Measurements from ENCODE around the gene LZTS3. TPM values are rescaled to one million over a fixed set of nuclear protein-coding genes. Genes with fewer than 3 reads are reported as not detected.
A peak's percentile ranks its signal among the peaks of the same experiment; 100 is the strongest.

LZTS3 gene
- total and polyA plus RNA-seq, 2 of the 13 experiments (the other 11 are each of a cell fraction or from before 2014, with no cell fraction given), result 10.1 to 31.3 TPM

- no peak for TF ChIP-seq BCLAF1 (IDR thresholded peaks at IDR 0.05)
- TF ChIP-seq JUN (CRISPR knock-in tag; IDR thresholded peaks at IDR 0.05), result no peak
- TF ChIP-seq CHCHD3 (CRISPR knock-in tag; IDR thresholded peaks at IDR 0.05), result peak; percentile 13; the same call in 1 of the 2 replicates
- TF ChIP-seq TEAD2 (CRISPR knock-in tag; IDR thresholded peaks at IDR 0.05), result no peak
- TF ChIP-seq AKNA (CRISPR knock-in tag; IDR thresholded peaks at IDR 0.05; ENCODE audit: borderline replicate concordance), result no peak
- TF ChIP-seq HDAC2 (CRISPR knock-in tag; IDR thresholded peaks at IDR 0.05), result peak; percentile 89
- no peak; the same call in 1 of the 2 replicates for TF ChIP-seq ARHGAP35 (CRISPR knock-in tag; IDR thresholded peaks at IDR 0.05; ENCODE audit: borderline replicate concordance)
- TF ChIP-seq IRF2 (CRISPR knock-in tag; IDR thresholded peaks at IDR 0.05), result peak; percentile 93
- TF ChIP-seq ZNF768 (CRISPR knock-in tag; IDR thresholded peaks at IDR 0.05), result peak; percentile 56; the same call in 1 of the 2 replicates
- TF ChIP-seq NFE2L2 (IDR thresholded peaks at IDR 0.05; ENCODE audit: low read length), result no peak
- TF ChIP-seq YEATS2 (CRISPR knock-in tag; IDR thresholded peaks at IDR 0.05; ENCODE audit: borderline replicate concordance), result peak; percentile 37; the same call in 1 of the 2 replicates
- TF ChIP-seq CBX5 (CRISPR knock-in tag; IDR thresholded peaks at IDR 0.05; ENCODE audit: borderline replicate concordance), result peak; percentile 93
- TF ChIP-seq AHR (CRISPR knock-in tag; IDR thresholded peaks at IDR 0.05), result peak; percentile 9
- peak; percentile 79; the same call in 1 of the 2 replicates for TF ChIP-seq NFATC3 (CRISPR knock-in tag; IDR thresholded peaks at IDR 0.05)
- TF ChIP-seq ZNF737 (CRISPR knock-in tag; IDR thresholded peaks at IDR 0.05; ENCODE audit: borderline replicate concordance), result no peak
- TF ChIP-seq SMAD1 (CRISPR knock-in tag; IDR thresholded peaks at IDR 0.05; ENCODE audit: borderline replicate concordance, low read depth), result no peak
- no peak for TF ChIP-seq NPAS2 (CRISPR knock-in tag; IDR thresholded peaks at IDR 0.05; ENCODE audit: borderline replicate concordance)
- peak; percentile 35; the same call in 1 of the 2 replicates for TF ChIP-seq ZNF792 (CRISPR knock-in tag; IDR thresholded peaks at IDR 0.05)
- TF ChIP-seq ZNF660 (CRISPR knock-in tag; IDR thresholded peaks at IDR 0.05; ENCODE audit: borderline replicate concordance, low read depth), result 0 out of 2 replicates have a peak, but pooled peaks have one; percentile 59
- TF ChIP-seq TAF15 (IDR thresholded peaks at IDR 0.05; ENCODE audit: low read depth, low read length, poor library complexity, severe bottlenecking), result no peak
- no peak; the same call in 1 of the 2 replicates for TF ChIP-seq POLR2AphosphoS2 (IDR thresholded peaks at IDR 0.05; ENCODE audit: low read depth, low read length)
- no peak for TF ChIP-seq ZFP41 (CRISPR knock-in tag; IDR thresholded peaks at IDR 0.05; ENCODE audit: borderline replicate concordance)
- peak; percentile 48; the same call in 1 of the 2 replicates for TF ChIP-seq MIER2 (CRISPR knock-in tag; IDR thresholded peaks at IDR 0.05)
- TF ChIP-seq SAP130 (CRISPR knock-in tag; IDR thresholded peaks at IDR 0.05; ENCODE audit: low read depth), result peak; percentile 85
Observed at GRCh38 chr20:3168079-3168828, 5.1 kb downstream of the LZTS3 start (continued).
